K562 (cell line): Measurements from ENCODE around the gene DYNC1H1. TPM values are rescaled to one million over a fixed set of nuclear protein-coding genes. Genes with fewer than 3 reads are reported as not detected.

Experiments
- CBX8 ChIP-seq: fragments of 200-600 bp; sonication (generic); IDR thresholded peaks from 2 replicates; pipeline ENCODE4 v1.6.1; 2012; ENCODE audit warnings: borderline replicate concordance, mixed run types, low read depth, mild to moderate bottlenecking, moderate library complexity, mixed read lengths, low read length, control low read depth, inconsistent platforms; ENCODE audit not compliant: poor library complexity, severe bottlenecking; ENCODE audit errors: extremely low read depth
- DDX20 ChIP-seq: fragments of 450-650 bp; IDR thresholded peaks from 2 replicates; pipeline ENCODE4 v1.6.1; 2016; ENCODE audit warnings: missing genetic modification characterization, low read depth, mild to moderate bottlenecking, missing compliant biosample characterization, moderate library complexity
- EHMT2 ChIP-seq: fragments of 450-650 bp; IDR thresholded peaks from 2 replicates; pipeline ENCODE4 v1.6.1; 2018; ENCODE audit warnings: antibody characterized with exemption
- ETV6 ChIP-seq, 3 experiments: fragments of 150-350 bp in 1 of 3; sonication (generic) in 1 of 3; formaldehyde crosslinking in 1 of 3; IDR thresholded peaks; 2 replicates each; pipeline versions ENCODE4 v1.6.1 to v1.8.0; 2014 to 2022; ENCODE audit warnings: borderline replicate concordance in 2 of 3, low read depth in 2 of 3, antibody characterized with exemption in 1 of 3, low read length in 1 of 3, mild to moderate bottlenecking in 1 of 3, missing genetic modification reagents in 1 of 3
- FOXA3 ChIP-seq, 2 experiments: fragments of 450-650 bp in 1 of 2; sonication (generic) in 1 of 2; formaldehyde crosslinking; IDR thresholded peaks in 1 of 2; conservative IDR thresholded peaks in 1 of 2; 2 replicates each; pipeline versions ENCODE4 v1.4.0 to v1.8.0; 2020 to 2022; ENCODE audit warnings: mild to moderate bottlenecking in 2 of 2, missing genetic modification reagents in 1 of 2
- MAFF ChIP-seq: IDR thresholded peaks from 2 replicates; pipeline ENCODE4 v1.6.1; 2012; ENCODE audit warnings: low read length, improper control_type of control experiment
- NFIC ChIP-seq: fragments of 450-650 bp; IDR thresholded peaks from 2 replicates; pipeline ENCODE4 v1.6.1; 2017; ENCODE audit warnings: mild to moderate bottlenecking, inconsistent platforms
- ZBTB40 ChIP-seq, 2 experiments: fragments of 450-650 bp in 1 of 2; sonication (generic) in 1 of 2; formaldehyde crosslinking in 1 of 2; IDR thresholded peaks; 2 replicates each; pipeline versions ENCODE4 v1.7.1 to v1.9.0; 2016 to 2022; ENCODE audit warnings: inconsistent platforms in 1 of 2, mild to moderate bottlenecking in 1 of 2, missing genetic modification reagents in 1 of 2
- ZNF280A ChIP-seq: fragments of 450-650 bp; IDR thresholded peaks from 2 replicates; pipeline ENCODE4 v1.6.1; 2018; ENCODE audit warnings: mild to moderate bottlenecking, low read depth; ENCODE audit not compliant: partially characterized antibody
- polyA plus RNA-seq, 8 experiments: library from polyadenylated mRNA; depleted of rRNA in 4 of 8; stranded (reverse) in 5 of 8; unstranded in 3 of 8; fragments of >200 nt; fragmentation: Nextera tagmentation in 2 of 8; fragmentation: Illumina TruSeq in 1 of 8; extraction: Ambion mirVana in 2 of 8; extraction: Trizol in 1 of 8; gene quantifications; 2 replicates each; pipeline versions ENCODE4 v1.2.1 to v1.2.3, GENCODE V29; 2011 to 2014; ENCODE audit warnings: inconsistent platforms in 1 of 8, missing spikeins in 1 of 8
- total RNA-seq, 7 experiments: library from RNA; depleted of rRNA in 6 of 7; stranded (reverse); fragments of >200 nt in 6 of 7; fragmentation: Illumina TruSeq in 2 of 7; extraction: Trizol in 2 of 7; gene quantifications; 2 replicates each; pipeline versions ENCODE4 v1.2.1 to v1.2.3, GENCODE V29; 2011 to 2021; ENCODE audit warnings: low replicate concordance in 1 of 7
- TF ChIP-seq, protein P1 (sequence below): fragments of 450-650 bp; formaldehyde crosslinking; IDR thresholded peaks from 2 replicates; pipeline ENCODE4 v1.4.0; 2020; ENCODE audit warnings: mild to moderate bottlenecking, moderate library complexity

Gene DYNC1H1
- total and polyA plus RNA-seq, 9 of the 15 experiments (the other 6 are each of a cell fraction or from before 2014, with no cell fraction given) = 31.9 to 335 (median 115) TPM

DNA sequence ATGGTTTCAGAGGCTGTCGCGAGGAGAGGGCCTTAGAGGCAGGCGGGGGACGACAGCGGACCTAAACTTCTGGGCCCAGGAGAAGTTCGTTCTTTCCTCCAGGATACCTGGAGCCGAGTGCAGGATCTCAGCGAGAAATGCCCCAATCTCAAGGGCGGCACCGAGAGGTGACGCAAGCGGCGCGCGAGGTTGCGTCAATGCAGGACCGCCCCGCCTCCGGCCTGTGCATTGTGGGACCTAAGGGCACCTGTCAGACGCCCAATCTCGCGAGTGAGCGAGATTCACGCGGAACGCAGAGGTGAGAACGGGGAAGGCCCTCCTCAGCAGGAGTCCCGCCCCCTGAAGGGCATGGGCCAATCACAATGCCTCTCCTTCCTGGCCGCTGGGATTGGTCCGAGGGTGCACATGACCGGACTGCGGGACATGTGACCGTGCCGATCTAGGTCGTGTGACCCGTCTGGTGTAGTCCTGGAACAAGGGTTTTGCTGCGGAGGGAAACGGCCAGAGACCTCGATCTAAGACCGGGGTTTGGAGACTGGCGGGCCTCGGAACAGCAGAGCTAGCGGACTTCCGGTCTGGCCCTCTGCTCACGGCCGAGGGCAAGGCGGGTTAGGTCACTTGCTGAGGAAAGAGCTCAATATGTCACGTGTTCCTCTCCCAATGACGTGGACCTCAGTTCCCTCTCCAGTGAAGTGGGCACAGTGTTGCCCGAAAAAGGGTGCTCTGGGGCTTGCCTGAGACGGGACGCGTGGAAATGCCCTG lies 16.3 kb upstream of the DYNC1H1 start (continued):
- TF ChIP-seq ZBTB40 (IDR thresholded peaks at IDR 0.05) = no peak
- TF ChIP-seq ZBTB40 (CRISPR knock-in tag; IDR thresholded peaks at IDR 0.05) = no peak
- TF ChIP-seq CBX8 = no peak
- TF ChIP-seq, protein P1, sequence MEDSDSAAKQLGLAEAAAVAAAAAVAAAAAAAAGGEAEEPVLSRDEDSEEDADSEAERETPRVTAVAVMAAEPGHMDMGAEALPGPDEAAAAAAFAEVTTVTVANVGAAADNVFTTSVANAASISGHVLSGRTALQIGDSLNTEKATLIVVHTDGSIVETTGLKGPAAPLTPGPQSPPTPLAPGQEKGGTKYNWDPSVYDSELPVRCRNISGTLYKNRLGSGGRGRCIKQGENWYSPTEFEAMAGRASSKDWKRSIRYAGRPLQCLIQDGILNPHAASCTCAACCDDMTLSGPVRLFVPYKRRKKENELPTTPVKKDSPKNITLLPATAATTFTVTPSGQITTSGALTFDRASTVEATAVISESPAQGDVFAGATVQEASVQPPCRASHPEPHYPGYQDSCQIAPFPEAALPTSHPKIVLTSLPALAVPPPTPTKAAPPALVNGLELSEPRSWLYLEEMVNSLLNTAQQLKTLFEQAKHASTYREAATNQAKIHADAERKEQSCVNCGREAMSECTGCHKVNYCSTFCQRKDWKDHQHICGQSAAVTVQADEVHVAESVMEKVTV = no peak
- TF ChIP-seq FOXA3 (CRISPR knock-in tag; conservative IDR thresholded peaks at IDR 0.05 in 1 of 2, IDR thresholded peaks at IDR 0.05 in 1 of 2) = 0 out of 4 replicates have a peak, but pooled peaks of 1 of the 2 experiments have one; percentile 50
- peak; percentile 48 for TF ChIP-seq NFIC
- peak; percentile 59; the same call in 1 of the 2 replicates for TF ChIP-seq MAFF
- no peak for TF ChIP-seq DDX20 (tag)
- no peak for TF ChIP-seq EHMT2
- TF ChIP-seq ETV6 (IDR thresholded peaks at IDR 0.05; ENCODE audit: borderline replicate concordance in 1 of 2, low read depth in 2 of 2, low read length in 1 of 2) = 0 out of 4 replicates have a peak, but pooled peaks of 1 of the 2 experiments have one; percentile 38
- TF ChIP-seq ETV6 (CRISPR knock-in tag; IDR thresholded peaks at IDR 0.05; ENCODE audit: borderline replicate concordance) = no peak
- TF ChIP-seq ZNF280A = no peak
